ENCODE data around the gene IL36B. TPM values are rescaled to one million over a fixed set of nuclear protein-coding genes. Genes with fewer than 3 reads are reported as not detected.

IL36B gene
- total RNA-seq, 2 donors from 2014 or later = not detected

GRCh38 chr2:113025737-113026136, 26.9 kb downstream of the IL36B start:
- Histone ChIP-seq H3K27me3 (no peaks in the 10 kb centered on the region), H3K36me3 (replicated peaks in 1 of 2; ENCODE audit: insufficient read depth in 1 of 2, low read depth in 2 of 2) (no peaks in the 10 kb centered on the region), H3K9me3 (no peaks in the 10 kb centered on the region), H3K27ac (no peak overlapping the region), H3K4me1 (no peaks in the 10 kb centered on the region), H3K4me3 (no peak overlapping the region)
- no peak for DNase-seq
- intact Hi-C loops (cut with DNase I) = no loop called here
- 53 to 60% methylated on average over 2 of the region's 2 CpGs for WGBS, 2 donors
- TF ChIP-seq CTCF (IDR thresholded peaks at IDR 0.05) (no peak), POLR2A (IDR thresholded peaks at IDR 0.05) (no peak)
- no peak for ATAC-seq

- H3K4me3 ChIP-seq = no peak overlapping the region
- H3K27ac ChIP-seq = no peak overlapping the region
- no peaks in the 10 kb centered on the region for H3K27me3 ChIP-seq
- DNase-seq (no peak), ATAC-seq (no peak)
- no peak for TF ChIP-seq POLR2A (IDR thresholded peaks at IDR 0.05)
- no peak for TF ChIP-seq CTCF (IDR thresholded peaks at IDR 0.05)
- no peaks in the 10 kb centered on the region for H3K36me3 ChIP-seq (replicated peaks in 1 of 2; ENCODE audit: insufficient read depth in 1 of 2, low read depth in 2 of 2)
- 92 to 93% methylated on average over 2 of the region's 2 CpGs for WGBS, 2 donors
- intact Hi-C loops (cut with DNase I) = no loop called here
- no peaks in the 10 kb centered on the region for H3K9me3 ChIP-seq
- no peaks in the 10 kb centered on the region for H3K4me1 ChIP-seq
Measured at GRCh38 chr2:113024764-113025163, 27.9 kb downstream of the IL36B start.

- DNase-seq (no peak), ATAC-seq (no peak)
- Histone ChIP-seq H3K27me3 (no peaks in the 10 kb centered on the region), H3K9me3 (no peaks in the 10 kb centered on the region), H3K4me3 (no peak overlapping the region), H3K36me3 (replicated peaks in 1 of 2; ENCODE audit: insufficient read depth in 1 of 2, low read depth in 2 of 2) (no peaks in the 10 kb centered on the region), H3K27ac (no peak overlapping the region), H3K4me1 (no peaks in the 10 kb centered on the region)
- intact Hi-C loops (cut with DNase I) = no loop called here
- WGBS, 2 donors = 52 to 61% methylated on average over 4 of the region's 4 CpGs
- TF ChIP-seq CTCF (IDR thresholded peaks at IDR 0.05) = no peak
- TF ChIP-seq POLR2A (IDR thresholded peaks at IDR 0.05) = no peak
Measured at GRCh38 chr2:113021312-113021711, 31.4 kb downstream of the IL36B start.

GRCh38 chr2:113018509-113018908, 34.2 kb downstream of the IL36B start:
- H3K4me3 ChIP-seq = no peak overlapping the region
- TF ChIP-seq POLR2A (IDR thresholded peaks at IDR 0.05) = no peak
- no peak for TF ChIP-seq CTCF (IDR thresholded peaks at IDR 0.05)
- no peaks in the 10 kb centered on the region for H3K36me3 ChIP-seq (replicated peaks in 1 of 2; ENCODE audit: insufficient read depth in 1 of 2, low read depth in 2 of 2)
- H3K9me3 ChIP-seq = no peaks in the 10 kb centered on the region
- no peak for ATAC-seq
- no peaks in the 10 kb centered on the region for H3K4me1 ChIP-seq
- intact Hi-C loops (cut with DNase I) = no loop called here
- no peak for DNase-seq
- H3K27ac ChIP-seq = no peak overlapping the region
- H3K27me3 ChIP-seq = no peaks in the 10 kb centered on the region
- 52 to 63% methylated on average over 3 of the region's 3 CpGs for WGBS, 2 donors

GRCh38 chr2:113015655-113016054, 37.0 kb downstream of the IL36B start:
- ATAC-seq = no peak
- TF ChIP-seq POLR2A (IDR thresholded peaks at IDR 0.05) (no peak), CTCF (IDR thresholded peaks at IDR 0.05) (no peak)
- 73 to 90% methylated on average over 2 of the region's 2 CpGs for WGBS, 2 donors

More at GRCh38 chr2:113015655-113016054, 37.0 kb downstream of the IL36B start:
- H3K4me3 ChIP-seq = no peak overlapping the region
- no peak for DNase-seq
- H3K4me1 ChIP-seq = no peaks in the 10 kb centered on the region
- H3K36me3 ChIP-seq (replicated peaks in 1 of 2; ENCODE audit: insufficient read depth in 1 of 2, low read depth in 2 of 2) = no peaks in the 10 kb centered on the region
- no peaks in the 10 kb centered on the region for H3K9me3 ChIP-seq
- no peak overlapping the region for H3K27ac ChIP-seq
- H3K27me3 ChIP-seq = no peaks in the 10 kb centered on the region
- intact Hi-C loops (cut with DNase I) = no loop called here

Data from body of pancreas (tissue), 4 donors.